GM19025 (cell line): Measurements from ENCODE around the gene ZNG1C.
"Not testable (repeated sequence)": the region's sequence is repeated elsewhere in the genome, so short reads cannot be mapped to it uniquely, and the experiment has no call there.

Experiments used
- ATAC-seq: cut with Tn5 transposase; IDR thresholded peaks from one replicate; pipeline ENCODE4 v1.9.1; 2021; ENCODE audit warnings: mild to moderate bottlenecking, low read depth, moderate library complexity; ENCODE audit not compliant: unreplicated experiment

The ZNG1C gene

DNA sequence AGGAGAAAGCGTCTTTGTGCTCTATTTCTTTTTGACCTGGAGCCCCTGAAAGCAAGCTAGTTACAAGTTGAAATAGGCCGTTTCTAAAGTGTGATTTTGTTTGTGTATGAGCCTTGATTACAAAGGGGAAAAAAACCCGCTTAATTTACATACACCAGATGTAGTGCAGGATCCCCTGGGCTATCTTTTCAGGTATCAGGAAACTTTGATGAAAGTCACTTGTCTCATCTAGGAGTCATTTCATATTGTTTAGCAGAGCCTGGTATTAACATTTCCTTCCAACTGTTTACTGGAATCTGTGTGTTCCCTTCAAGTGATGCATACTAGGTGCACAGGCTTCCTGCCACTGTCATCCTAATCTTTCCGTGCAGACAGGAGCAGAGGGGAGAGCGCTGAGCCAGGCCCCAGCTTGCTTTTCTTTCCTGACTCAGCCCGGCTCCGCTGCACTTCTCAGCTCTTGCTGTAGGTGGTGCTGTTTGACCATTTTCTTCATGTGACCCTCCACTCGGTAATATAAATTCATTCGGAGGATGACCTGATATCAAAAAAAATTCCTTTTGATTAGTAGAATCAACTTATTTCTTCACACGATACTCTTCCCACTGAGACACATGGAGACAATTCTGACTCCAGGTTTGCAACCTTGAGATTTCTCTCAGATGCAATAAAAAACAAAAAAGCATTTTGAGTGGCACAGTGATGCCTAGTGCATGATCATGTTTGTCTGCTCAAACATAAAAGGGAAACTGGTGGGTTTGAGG lies 100.7 kb downstream of the ZNG1C start:
- not testable (repeated sequence) for ATAC-seq

DNA sequence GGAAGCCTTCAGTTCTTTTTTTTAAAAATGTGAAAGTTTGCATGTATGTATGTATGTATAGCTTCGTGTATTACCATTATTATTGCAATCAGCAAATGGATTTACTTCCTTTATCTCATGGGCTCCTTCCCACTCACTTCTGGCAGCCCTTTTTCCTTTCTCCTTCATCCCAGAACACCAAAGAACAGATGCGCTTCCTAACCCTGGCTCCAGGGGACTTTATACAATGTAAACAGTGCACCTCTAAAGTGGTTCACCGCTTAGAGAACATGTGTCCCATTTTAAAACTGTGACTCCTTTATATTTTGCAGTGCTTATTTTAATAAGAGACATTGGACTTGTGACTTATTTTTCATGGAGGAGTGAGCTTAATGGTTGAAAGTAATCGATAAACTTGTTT lies 101.5 kb downstream of the ZNG1C start:
- ATAC-seq: not testable (repeated sequence)

DNA sequence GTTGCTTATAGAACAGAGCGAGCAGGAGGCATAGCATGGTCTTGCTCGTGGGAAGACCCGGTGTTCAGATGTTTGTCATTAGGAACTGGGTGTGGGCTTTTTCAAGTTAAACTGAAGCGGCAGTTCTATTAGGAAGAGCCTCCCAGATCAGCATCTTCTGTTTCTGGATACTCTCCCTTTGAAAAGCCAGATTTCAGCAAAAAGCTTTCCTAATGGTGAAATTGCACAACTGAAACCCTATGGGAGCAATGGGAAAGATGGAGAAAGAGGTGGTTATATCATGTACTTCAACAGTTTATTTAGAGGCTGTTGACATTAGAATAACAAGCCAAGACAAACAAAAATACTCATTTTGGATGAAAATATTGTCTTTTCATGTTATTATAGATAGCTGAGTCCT lies 102.2 kb downstream of the ZNG1C start:
- ATAC-seq: not testable (repeated sequence)
